ENCODE measurements around the gene ADARB2. TPM values are rescaled to one million over a fixed set of nuclear protein-coding genes. Genes with fewer than 3 reads are reported as not detected.

Gene ADARB2
- polyA plus RNA-seq, 1 of the 3 experiments (the other 2 are of a cell fraction): not detected

DNA sequence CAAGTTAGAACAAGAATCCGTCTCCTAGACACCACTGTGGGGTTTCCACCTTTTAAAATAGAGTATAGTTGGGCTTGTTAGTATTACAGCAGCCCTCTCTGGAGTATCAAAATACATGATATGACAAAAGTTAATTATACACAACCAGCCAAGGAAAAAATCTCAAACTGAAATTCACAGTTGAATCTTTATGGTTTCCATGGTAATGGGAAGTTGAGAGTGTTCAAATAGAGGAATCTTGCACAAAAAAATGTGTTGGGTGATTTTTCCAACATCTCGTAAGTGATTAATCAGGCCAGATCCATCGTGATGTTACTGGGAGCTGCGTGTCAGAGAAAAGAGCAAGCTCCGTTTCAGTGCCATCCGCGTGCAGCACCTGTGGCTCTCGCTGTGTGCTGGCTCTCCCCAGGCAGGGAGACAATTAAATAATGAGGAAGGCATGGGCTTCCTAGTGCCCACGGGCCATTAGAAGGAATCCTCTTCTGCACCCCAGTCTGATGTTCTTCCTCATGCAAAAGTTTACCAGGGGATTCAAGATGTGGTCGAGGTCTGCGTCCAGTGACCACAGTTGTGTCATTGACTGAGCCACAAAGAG lies 41.1 kb upstream of the ADARB2 start:
- WGBS (ENCODE audit: low lambda C conversion rate): 44% methylated on average over 11 of the region's 11 CpGs
- no peaks in the 10 kb centered on the region for H3K27me3 ChIP-seq (ENCODE audit: insufficient read depth)
- CTCF ChIA-PET: interaction anchor here (0.6 to 1.3 kb wide), 2 partner anchors 15 to 24 kb away, joined by 3 read pairs; no protein-coding TSS in a partner anchor

GRCh38 chr10:1776127-1776662 lies 38.9 kb upstream of the ADARB2 start:
- no peak for DNase-seq
- Histone ChIP-seq H3K4me1 (ENCODE audit: control insufficient read depth in 1 of 2, insufficient read depth in 2 of 2, low read depth in 1 of 2, low read length in 1 of 2) (no peaks in the 10 kb centered on the region), H3K9me2 (no peaks in the 10 kb centered on the region), H3K4me2 (no peak overlapping the region), H3F3A (replicated peaks; ENCODE audit: insufficient read depth) (no peaks in the 10 kb centered on the region), H3K36me3 (replicated peaks in 1 of 2; ENCODE audit: control insufficient read depth in 1 of 2, insufficient read depth in 2 of 2, low read length in 1 of 2) (no peaks in the 10 kb centered on the region), H3K9me3 (no peaks in the 10 kb centered on the region), H4K20me1 (ENCODE audit: insufficient read depth) (no peaks in the 10 kb centered on the region), H3K79me2 (ENCODE audit: insufficient read depth) (no peaks in the 10 kb centered on the region), H3K27ac (ENCODE audit: low read depth in 2 of 2, low read length in 1 of 2) (no peak overlapping the region), H2AFZ (ENCODE audit: low read depth) (no peak overlapping the region), H3K4me3 (ENCODE audit: low read depth in 2 of 2, low read length in 1 of 2) (no peak overlapping the region), H3K9ac (no peak overlapping the region), H3K27me3 (ENCODE audit: insufficient read depth) (no peaks in the 10 kb centered on the region)
- ChIA-PET POLR2A (no interaction called here), CTCF (interaction anchor here (0.7 kb wide), 1 partner anchor 10 kb away, joined by 3 read pairs; no protein-coding TSS in a partner anchor)
- 38% methylated on average over 7 of the region's 14 CpGs for WGBS (ENCODE audit: low lambda C conversion rate)
- TF ChIP-seq, protein P1, sequence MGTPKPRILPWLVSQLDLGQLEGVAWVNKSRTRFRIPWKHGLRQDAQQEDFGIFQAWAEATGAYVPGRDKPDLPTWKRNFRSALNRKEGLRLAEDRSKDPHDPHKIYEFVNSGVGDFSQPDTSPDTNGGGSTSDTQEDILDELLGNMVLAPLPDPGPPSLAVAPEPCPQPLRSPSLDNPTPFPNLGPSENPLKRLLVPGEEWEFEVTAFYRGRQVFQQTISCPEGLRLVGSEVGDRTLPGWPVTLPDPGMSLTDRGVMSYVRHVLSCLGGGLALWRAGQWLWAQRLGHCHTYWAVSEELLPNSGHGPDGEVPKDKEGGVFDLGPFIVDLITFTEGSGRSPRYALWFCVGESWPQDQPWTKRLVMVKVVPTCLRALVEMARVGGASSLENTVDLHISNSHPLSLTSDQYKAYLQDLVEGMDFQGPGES (IDR thresholded peaks at IDR 0.05; ENCODE audit: low read depth, low read length): no peak
- no peak for TF ChIP-seq TEAD4 (IDR thresholded peaks at IDR 0.05; ENCODE audit: borderline replicate concordance, insufficient read depth)
- TF ChIP-seq FOXJ3 (CRISPR knock-in tag; IDR thresholded peaks at IDR 0.05): no peak
- no peak for TF ChIP-seq NRF1 (IDR thresholded peaks at IDR 0.05; ENCODE audit: low read depth, low read length)
- TF ChIP-seq RXRA (IDR thresholded peaks at IDR 0.05; ENCODE audit: borderline replicate concordance, low read depth): no peak
- TF ChIP-seq MEF2A (IDR thresholded peaks at IDR 0.05; ENCODE audit: borderline replicate concordance, low read depth): no peak
- TF ChIP-seq ELF1 (IDR thresholded peaks at IDR 0.05): no peak
- no peak for TF ChIP-seq JUND (IDR thresholded peaks at IDR 0.05)
- no peak for TF ChIP-seq EZH2phosphoT487 (IDR thresholded peaks at IDR 0.05; ENCODE audit: borderline replicate concordance, low read depth)
- no peak for TF ChIP-seq MAX (IDR thresholded peaks at IDR 0.05; ENCODE audit: low read depth)
- no peak for TF ChIP-seq FOSL2 (IDR thresholded peaks at IDR 0.05; ENCODE audit: borderline replicate concordance, low read depth)
- TF ChIP-seq POLR2AphosphoS5 (IDR thresholded peaks at IDR 0.05; ENCODE audit: low read depth, low read length): no peak
- TF ChIP-seq NFIC (IDR thresholded peaks at IDR 0.05; ENCODE audit: borderline replicate concordance): no peak
- TF ChIP-seq EP300 (IDR thresholded peaks at IDR 0.05; ENCODE audit: borderline replicate concordance in 1 of 2, low read depth in 1 of 2, low read length in 1 of 2): no peak
- TF ChIP-seq MXI1 (IDR thresholded peaks at IDR 0.05; ENCODE audit: low read depth, low read length): no peak

More for the DNA sequence above, 41.1 kb upstream of the ADARB2 start:
- Histone ChIP-seq H3K36me3 (replicated peaks in 1 of 2; ENCODE audit: control insufficient read depth in 1 of 2, insufficient read depth in 2 of 2, low read length in 1 of 2) (no peaks in the 10 kb centered on the region), H3K9ac (no peak overlapping the region), H3K4me3 (ENCODE audit: low read depth in 2 of 2, low read length in 1 of 2) (no peak overlapping the region), H3K79me2 (ENCODE audit: insufficient read depth) (no peaks in the 10 kb centered on the region), H3K4me2 (no peak overlapping the region), H3K27ac (ENCODE audit: low read depth in 2 of 2, low read length in 1 of 2) (no peak overlapping the region), H3K4me1 (ENCODE audit: control insufficient read depth in 1 of 2, insufficient read depth in 2 of 2, low read depth in 1 of 2, low read length in 1 of 2) (no peaks in the 10 kb centered on the region), H2AFZ (ENCODE audit: low read depth) (no peak overlapping the region), H3K9me3 (no peaks in the 10 kb centered on the region), H3K9me2 (no peaks in the 10 kb centered on the region), H3F3A (replicated peaks; ENCODE audit: insufficient read depth) (no peaks in the 10 kb centered on the region), H4K20me1 (ENCODE audit: insufficient read depth) (no peaks in the 10 kb centered on the region)
- no peak for DNase-seq
- POLR2A ChIA-PET: no interaction called here
- TF ChIP-seq CHD2 (IDR thresholded peaks at IDR 0.05; ENCODE audit: low read length, partially characterized antibody): no peak
- TF ChIP-seq PBX3 (IDR thresholded peaks at IDR 0.05): no peak
- TF ChIP-seq RFX5 (IDR thresholded peaks at IDR 0.05; ENCODE audit: low read length): no peak
- TF ChIP-seq GABPA (IDR thresholded peaks at IDR 0.05; ENCODE audit: low read depth): no peak
- TF ChIP-seq, protein P1 (IDR thresholded peaks at IDR 0.05; ENCODE audit: low read depth, low read length): no peak
- no peak for TF ChIP-seq EP300 (IDR thresholded peaks at IDR 0.05; ENCODE audit: borderline replicate concordance in 1 of 2, low read depth in 1 of 2, low read length in 1 of 2)
- no peak for TF ChIP-seq MXI1 (IDR thresholded peaks at IDR 0.05; ENCODE audit: low read depth, low read length)
- no peak for TF ChIP-seq RAD21 (IDR thresholded peaks at IDR 0.05; ENCODE audit: low read length)
- TF ChIP-seq GATA2 (CRISPR knock-in tag; IDR thresholded peaks at IDR 0.05): no peak
